Muscle of back (tissue), 11 donors: ENCODE results near the gene CTXN3. TPM values are rescaled to one million over a fixed set of nuclear protein-coding genes. Genes with fewer than 3 reads are reported as not detected.
"Not testable (repeated sequence)": the region's sequence is repeated elsewhere in the genome, so short reads cannot be mapped to it uniquely, and the experiment has no call there.

Source experiments
- DNase-seq, 3 donors: peaks; one replicate each; pipeline versions ENCODE4 v3.0.0 to v3.0.0-alpha.2; 2013
- polyA plus RNA-seq, 10 donors: library from polyadenylated mRNA; unstranded; fragments of 120-200 nt; gene quantifications; one replicate each; pipeline ENCODE4 v1.2.1, GENCODE V29; 2013; ENCODE audit not compliant: insufficient read length in 10 of 10

Gene CTXN3
- polyA plus RNA-seq, 10 donors: 0.80 to 3.1 (median 1.2) TPM; not detected in 1

- peak in 2 of 3 donors; percentile 32 to 62 for DNase-seq
Observed at GRCh38 chr5:127650022-127650421, 1.1 kb downstream of the CTXN3 start.

- DNase-seq: peak in 1 of 3 donors; percentile 27
Observed at GRCh38 chr5:127650649-127651048, 1.8 kb downstream of the CTXN3 start.

- DNase-seq: no peak
Observed at GRCh38 chr5:127652952-127653611, 4.2 kb downstream of the CTXN3 start.

- DNase-seq: no peak
Observed at GRCh38 chr5:127656825-127657224, 7.9 kb downstream of the CTXN3 start.

- DNase-seq: peak in 1 of 3 donors; percentile 40
Observed at GRCh38 chr5:127660047-127660733, 11.3 kb downstream of the CTXN3 start.

GRCh38 chr5:127664093-127664492 is 15.2 kb downstream of the CTXN3 start:
- DNase-seq: no peak

GRCh38 chr5:127665641-127666040 is 16.8 kb downstream of the CTXN3 start:
- no peak for DNase-seq

- DNase-seq: no peak
Observed at GRCh38 chr5:127666043-127666716, 17.3 kb downstream of the CTXN3 start.

- DNase-seq: no peak
Observed at GRCh38 chr5:127667926-127668325, 19.0 kb downstream of the CTXN3 start.

GRCh38 chr5:127671218-127671617 is 22.3 kb downstream of the CTXN3 start:
- DNase-seq: no peak

- no peak for DNase-seq
Observed at GRCh38 chr5:127673117-127673800, 24.4 kb downstream of the CTXN3 start.

- not testable (repeated sequence) for DNase-seq
Observed at GRCh38 chr5:127676951-127677350, 28.1 kb downstream of the CTXN3 start.

- not testable (repeated sequence) for DNase-seq
Observed at GRCh38 chr5:127679691-127680330, 30.9 kb downstream of the CTXN3 start.

- DNase-seq: no peak
Observed at GRCh38 chr5:127680595-127680994, 31.7 kb downstream of the CTXN3 start.

- peak in 1 of 3 donors; percentile 32 for DNase-seq
Observed at GRCh38 chr5:127683008-127683407, 34.1 kb downstream of the CTXN3 start.

- peak in 1 of 3 donors; percentile 15 for DNase-seq
Observed at GRCh38 chr5:127684726-127685467, 36.0 kb downstream of the CTXN3 start.

GRCh38 chr5:127685662-127686061 is 36.8 kb downstream of the CTXN3 start:
- no peak for DNase-seq

GRCh38 chr5:127686424-127686823 is 37.5 kb downstream of the CTXN3 start:
- DNase-seq: no peak

GRCh38 chr5:127694518-127695171 is 45.8 kb downstream of the CTXN3 start:
- no peak for DNase-seq

GRCh38 chr5:127695346-127695745 is 46.5 kb downstream of the CTXN3 start:
- peak; percentile 19 to 53 (median 19) for DNase-seq
